IPS-18c (cell line): ENCODE measurements around the gene FAM13B.
"Not testable (repeated sequence)": the region's sequence is repeated elsewhere in the genome, so short reads cannot be mapped to it uniquely, and the experiment has no call there.

Experiments
- H3K4me3 ChIP-seq: 2 replicates; pipeline ENCODE4 v1.7.0; 2013; ENCODE audit warnings: low read depth, mild to moderate bottlenecking, low read length, moderate library complexity; ENCODE audit not compliant: insufficient read depth
- H3K9me3 ChIP-seq: one replicate; pipeline ENCODE4 v1.6.1; 2013; ENCODE audit warnings: mild to moderate bottlenecking, low read length, moderate library complexity; ENCODE audit not compliant: control insufficient read depth, insufficient read depth

FAM13B gene

GRCh38 chr5:138037907-138038633, 5.2 kb upstream of the FAM13B start:
- no peak overlapping the region for H3K4me3 ChIP-seq
- no peaks in the 10 kb centered on the region for H3K9me3 ChIP-seq

- Histone ChIP-seq H3K9me3 (no peaks in the 10 kb centered on the region), H3K4me3 (no peak overlapping the region)
Observed at GRCh38 chr5:138037271-138037670, 4.4 kb upstream of the FAM13B start.

DNA sequence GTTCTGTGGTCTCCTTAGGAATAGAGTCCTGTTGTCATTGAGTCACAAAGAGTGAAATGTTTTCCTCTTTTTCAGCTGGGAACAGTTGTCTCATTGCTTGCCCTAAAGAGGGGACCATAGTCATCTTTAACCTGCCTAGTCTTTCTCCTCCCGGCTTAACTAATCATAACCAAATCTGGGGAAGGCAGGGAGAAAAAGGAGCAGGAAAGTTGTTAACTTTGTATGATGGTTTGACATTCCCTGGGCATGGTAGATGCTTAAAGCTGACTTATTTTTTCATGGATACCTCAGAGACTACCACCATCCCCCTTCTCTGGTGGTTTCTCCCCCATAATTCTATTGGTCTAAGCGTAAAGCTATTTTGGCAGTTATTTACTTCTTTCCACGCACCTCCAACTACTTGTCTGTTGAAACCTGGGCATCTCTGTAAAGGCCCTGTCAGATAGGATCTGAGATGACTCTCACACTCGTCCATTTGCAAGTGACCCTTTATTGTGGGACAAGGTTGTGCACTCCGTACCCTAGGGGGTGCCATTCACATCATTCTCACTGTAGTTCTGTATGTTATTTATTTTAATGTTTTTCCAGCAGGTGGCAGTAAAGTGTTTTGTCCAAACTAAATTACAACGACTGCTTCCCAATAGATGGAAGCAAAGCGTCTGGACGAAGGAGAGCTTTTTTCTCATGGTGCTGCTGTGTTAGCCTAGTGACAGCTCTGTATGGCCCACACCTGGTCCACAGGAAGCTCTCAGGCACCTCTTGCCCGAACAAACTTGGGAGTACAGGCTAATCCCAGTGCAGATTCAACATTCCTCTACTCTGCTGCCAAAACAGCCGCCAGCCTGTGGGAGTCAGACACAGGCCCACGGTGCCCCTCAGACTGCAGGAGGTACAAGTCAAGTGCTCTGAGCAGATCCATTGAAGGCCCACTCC, 3.0 kb upstream of the FAM13B start:
- no peak overlapping the region for H3K4me3 ChIP-seq
- no peaks in the 10 kb centered on the region for H3K9me3 ChIP-seq

DNA sequence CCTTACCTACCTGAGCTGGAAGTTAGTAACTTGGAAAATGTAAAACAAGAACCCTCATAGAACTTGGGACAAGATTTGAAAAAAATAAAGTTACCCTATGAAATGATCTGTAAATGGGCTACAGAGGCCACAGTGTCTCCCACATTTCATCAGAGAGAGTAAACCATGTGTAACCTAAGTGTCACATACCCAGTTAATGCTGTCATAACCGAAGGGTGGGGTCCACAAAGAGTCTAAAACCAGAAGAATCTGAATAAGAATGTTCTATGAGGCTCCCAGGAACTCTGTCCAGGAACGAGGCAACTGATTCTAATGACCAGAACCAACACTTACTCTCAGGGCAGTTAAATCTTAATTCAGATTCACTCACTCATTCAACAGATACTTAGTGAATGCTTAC, 1.0 kb upstream of the FAM13B start:
- no peaks in the 10 kb centered on the region for H3K9me3 ChIP-seq
- peak overlapping the region; percentile 97; the same call in 1 of the 2 replicates for H3K4me3 ChIP-seq

- Histone ChIP-seq H3K4me3 (peak overlapping the region; percentile 97), H3K9me3 (no peaks in the 10 kb centered on the region)
Observed at GRCh38 chr5:138033386-138033808, 518 bp upstream of the FAM13B start.

- H3K9me3 ChIP-seq: no peaks in the 10 kb centered on the region
- peak overlapping the region; percentile 97 for H3K4me3 ChIP-seq
Observed at GRCh38 chr5:138032028-138032571, 779 bp downstream of the FAM13B start.

DNA sequence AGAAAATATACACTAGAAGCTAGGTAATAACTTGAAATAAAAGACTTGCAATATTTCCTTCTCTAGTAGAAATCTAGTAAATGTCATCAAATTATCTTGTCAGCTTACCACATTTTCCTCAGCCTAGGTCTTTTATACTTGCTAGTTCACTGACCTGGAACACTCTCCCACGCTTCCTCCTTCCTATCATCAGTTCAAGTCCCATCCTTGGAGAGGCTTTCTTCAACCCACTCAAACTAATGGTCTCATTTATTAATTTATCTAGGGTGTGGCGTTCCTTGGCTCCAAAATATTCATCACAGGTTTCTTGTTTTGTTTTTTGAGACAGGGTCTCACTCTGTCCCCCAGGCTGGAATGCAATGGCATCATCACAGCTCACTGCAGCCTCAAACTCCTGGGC, 2.9 kb downstream of the FAM13B start:
- no peak overlapping the region for H3K4me3 ChIP-seq
- no peaks in the 10 kb centered on the region for H3K9me3 ChIP-seq

DNA sequence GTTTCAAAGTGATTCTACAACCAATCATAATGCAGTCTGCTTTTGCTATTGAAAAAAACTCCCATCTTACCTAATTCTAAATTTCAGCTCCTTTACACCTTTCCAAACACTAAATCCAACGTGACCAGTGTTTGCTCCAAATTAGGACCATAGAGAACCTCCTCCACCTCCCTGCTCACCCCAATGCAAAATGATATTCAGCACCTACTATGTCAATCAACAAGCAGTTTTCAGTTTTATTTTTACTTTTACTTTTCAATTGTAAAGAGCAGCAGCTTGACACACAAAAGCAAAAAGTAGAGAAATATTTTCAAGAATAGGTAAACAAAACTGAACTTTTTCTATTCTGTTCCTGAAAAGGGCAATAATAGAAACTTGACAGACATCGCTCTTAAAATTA, 3.4 kb downstream of the FAM13B start:
- H3K9me3 ChIP-seq: no peaks in the 10 kb centered on the region
- no peak overlapping the region for H3K4me3 ChIP-seq

- no peak overlapping the region for H3K4me3 ChIP-seq
- H3K9me3 ChIP-seq: no peaks in the 10 kb centered on the region
Observed at GRCh38 chr5:138028971-138029365, 3.9 kb downstream of the FAM13B start.

DNA sequence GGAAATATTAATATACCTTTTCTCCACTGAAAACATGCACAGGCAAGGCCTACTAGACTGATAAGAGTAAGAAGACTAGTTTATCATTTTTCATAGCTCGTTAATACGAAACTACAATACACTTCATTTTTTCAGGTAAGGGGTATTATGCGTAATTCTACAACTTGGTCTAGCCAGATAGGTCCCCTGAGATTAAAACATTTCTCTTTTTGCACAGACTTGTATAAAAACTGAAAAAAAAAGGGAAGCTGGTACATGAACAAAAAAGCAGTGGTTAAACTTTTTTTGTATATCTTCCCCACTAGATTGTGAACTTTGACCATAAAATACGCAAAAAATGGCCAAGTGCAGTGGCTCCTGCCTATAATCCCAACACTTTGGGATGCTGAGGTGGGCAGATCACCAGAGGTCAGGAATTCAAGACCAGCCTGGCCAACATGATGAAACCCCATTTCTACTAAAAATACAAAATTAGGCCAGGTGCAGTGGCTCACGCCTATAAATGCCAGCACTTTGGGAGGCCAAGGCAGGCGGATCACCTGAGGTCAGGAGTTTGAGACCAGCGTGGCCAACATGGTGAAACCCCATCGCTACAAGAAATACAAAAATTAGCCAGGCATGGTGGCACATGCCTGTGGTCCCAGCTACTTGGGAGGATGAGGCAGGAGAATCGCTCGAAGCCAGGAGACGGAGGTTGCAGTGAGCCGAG, 4.5 kb downstream of the FAM13B start:
- not testable (repeated sequence) for H3K4me3 ChIP-seq, H3K9me3 ChIP-seq

DNA sequence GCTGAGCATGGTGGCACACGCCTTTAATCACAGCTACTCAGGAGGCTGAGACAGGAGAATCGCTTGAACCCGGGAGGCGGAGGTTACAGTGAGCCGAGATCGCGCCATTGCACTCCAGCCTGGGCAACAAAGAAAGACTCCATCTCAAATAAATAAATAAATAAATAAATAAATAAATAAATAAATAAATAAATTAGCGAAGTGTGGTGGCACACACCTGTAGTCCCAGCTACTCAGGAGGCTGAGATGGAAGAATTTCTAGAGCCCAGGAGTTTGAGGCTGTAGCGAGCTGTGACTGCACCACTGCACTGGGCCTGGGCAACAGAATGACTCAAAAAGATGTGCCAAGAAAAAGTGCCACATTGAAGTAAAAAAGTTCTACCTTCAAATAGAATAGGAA, 6.1 kb downstream of the FAM13B start:
- not testable (repeated sequence) for H3K4me3 ChIP-seq, H3K9me3 ChIP-seq

DNA sequence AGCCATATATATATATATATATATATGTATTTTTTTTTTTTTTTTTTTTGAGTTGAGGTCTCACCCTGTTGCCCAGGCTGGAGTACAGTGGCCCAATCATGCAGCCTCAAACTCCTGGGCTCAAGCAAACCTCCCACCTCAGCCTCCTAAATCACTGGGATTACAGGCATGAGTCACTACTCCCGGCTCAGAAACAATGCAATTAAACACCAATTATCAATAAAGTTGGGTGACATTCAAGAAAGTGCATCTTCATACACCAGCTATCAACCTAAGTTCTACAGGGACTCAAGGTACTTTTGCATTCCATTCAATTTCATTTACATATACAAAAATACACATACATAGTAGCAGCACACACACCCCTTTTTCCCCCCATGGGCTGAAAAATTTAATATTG, 7.6 kb downstream of the FAM13B start:
- Histone ChIP-seq H3K4me3 (no peak overlapping the region), H3K9me3 (no peaks in the 10 kb centered on the region)

- no peaks in the 10 kb centered on the region for H3K9me3 ChIP-seq
- no peak overlapping the region for H3K4me3 ChIP-seq
Observed at GRCh38 chr5:138024117-138024516, 8.8 kb downstream of the FAM13B start.

DNA sequence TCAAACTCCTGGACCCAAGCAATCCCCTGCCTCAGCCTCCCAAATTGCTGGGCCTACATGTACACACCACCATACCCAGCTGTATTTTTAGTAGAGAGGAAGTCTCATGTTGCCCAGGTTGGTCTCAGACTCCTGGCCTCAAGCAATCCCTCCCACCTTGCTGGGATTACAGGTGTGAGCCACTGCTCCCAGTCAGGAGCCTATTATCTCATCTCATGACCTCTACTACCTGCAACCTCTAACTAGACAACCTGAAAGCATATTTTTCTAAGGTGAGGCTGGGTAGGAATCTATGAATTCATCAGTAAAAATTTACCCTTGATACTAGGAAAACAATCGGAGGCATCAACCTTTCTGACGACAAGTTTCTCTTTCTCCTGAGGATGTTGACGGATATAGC, 10.0 kb downstream of the FAM13B start:
- H3K4me3 ChIP-seq: no peak overlapping the region

GRCh38 chr5:138021771-138022170, 11.1 kb downstream of the FAM13B start:
- H3K4me3 ChIP-seq: no peak overlapping the region
- H3K9me3 ChIP-seq: no peaks in the 10 kb centered on the region

More for the DNA sequence above, 10.0 kb downstream of the FAM13B start:
- no peaks in the 10 kb centered on the region for H3K9me3 ChIP-seq

- no peaks in the 10 kb centered on the region for H3K9me3 ChIP-seq
- H3K4me3 ChIP-seq: no peak overlapping the region
Observed at GRCh38 chr5:138018849-138019248, 14.0 kb downstream of the FAM13B start.

DNA sequence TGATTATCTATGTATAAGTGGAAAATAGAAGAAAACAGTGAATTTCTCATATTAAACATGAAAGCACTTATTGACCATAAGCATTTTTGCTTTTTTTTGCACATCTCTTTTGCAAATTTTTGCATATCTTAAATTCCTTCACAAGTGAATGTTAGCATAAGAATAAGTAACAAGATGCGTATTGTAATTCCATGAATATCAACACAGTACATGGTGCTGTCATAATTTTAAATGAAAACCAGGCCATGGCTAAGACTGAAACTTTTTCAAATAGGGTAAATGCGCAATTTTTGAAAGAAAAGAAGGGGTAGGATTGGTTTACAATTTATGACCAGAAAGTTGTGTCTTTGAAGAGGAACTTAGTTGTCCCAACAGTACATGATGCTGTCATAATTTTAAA, 17.0 kb downstream of the FAM13B start:
- no peak overlapping the region for H3K4me3 ChIP-seq
- no peaks in the 10 kb centered on the region for H3K9me3 ChIP-seq
